Endothelial cell of umbilical vein (primary cell): ENCODE data around the gene CCDC14. TPM values are rescaled to one million over a fixed set of nuclear protein-coding genes. Genes with fewer than 3 reads are reported as not detected.
"Not testable (repeated sequence)": the region's sequence is repeated elsewhere in the genome, so short reads cannot be mapped to it uniquely, and the experiment has no call there.

Experiments used
- BruUV-seq: library from RNA; stranded (reverse); fragments of 400-500 nt; replicated peaks from 2 replicates; lab custom pipeline; 2021; lab: Mats Ljungman, UMichigan
- CTCF ChIA-PET: fragments of 300-600, 350-600 bp; sonication (Branson Sonifier 250); formaldehyde crosslinking; loops from one replicate; lab custom pipeline; 2021; ENCODE audit warnings: antibody characterized with exemption, inconsistent platforms; lab: Charles Lee
- POLR2A ChIA-PET: fragments of 300-600, 350-600 bp; sonication (Branson Sonifier 250); formaldehyde crosslinking; loops from one replicate; lab custom pipeline; 2021; ENCODE audit warnings: antibody characterized with exemption, inconsistent platforms; lab: Charles Lee
- DNase-seq: peaks from one replicate; pipeline ENCODE4 v3.0.0-alpha.2; 2011; ENCODE audit warnings: low read depth, low spot score
- FAIRE-seq: peaks from 2 replicates; lab custom pipeline; 2011; peaks lifted over from hg19 to GRCh38; lab: Jason Lieb, UNC
- H2AFZ ChIP-seq: 2 replicates; pipeline ENCODE4 v1.6.0; 2012; ENCODE audit warnings: low read depth, low read length, control low read depth, inconsistent platforms
- H3K27ac ChIP-seq: 2 replicates; pipeline ENCODE4 v1.5.1; 2011; ENCODE audit warnings: low read depth, mild to moderate bottlenecking, control low read depth, low read length, moderate library complexity; ENCODE audit not compliant: insufficient read depth
- H3K27me3 ChIP-seq, 2 experiments: 2 replicates each; pipeline versions ENCODE4 v1.6.0 to v1.6.1; 2011; ENCODE audit warnings: low read length in 2 of 2, mixed read lengths in 1 of 2; ENCODE audit not compliant: control insufficient read depth in 2 of 2, insufficient read depth in 2 of 2
- H3K36me3 ChIP-seq, 2 experiments: 2 replicates in 1 of 2; 3 replicates in 1 of 2; pipeline ENCODE4 v1.5.1; 2011; ENCODE audit warnings: low read length in 2 of 2, mild to moderate bottlenecking in 1 of 2, moderate library complexity in 1 of 2; ENCODE audit not compliant: control insufficient read depth in 2 of 2, insufficient read depth in 2 of 2; ENCODE audit errors: extremely low read depth in 1 of 2
- H3K4me1 ChIP-seq: 3 replicates; pipeline ENCODE4 v1.5.1; 2011; ENCODE audit warnings: mild to moderate bottlenecking, low read length; ENCODE audit not compliant: control insufficient read depth, insufficient read depth; ENCODE audit errors: extremely low read depth
- H3K4me2 ChIP-seq: 2 replicates; pipeline ENCODE4 v1.6.1; 2011; ENCODE audit warnings: low read length, control low read depth, mixed read lengths; ENCODE audit not compliant: insufficient read depth
- H3K4me3 ChIP-seq, 3 experiments: fragments of 200-600 bp in 1 of 3; sonication (generic), shearing (Covaris generic) in 1 of 3; replicated peaks in 1 of 3; 2 replicates each; pipeline ENCODE4 v1.5.1; 2011 to 2016; ENCODE audit warnings: control low read depth in 3 of 3, low read length in 3 of 3, mild to moderate bottlenecking in 2 of 3, inconsistent platforms in 1 of 3, low read depth in 1 of 3, moderate library complexity in 1 of 3; ENCODE audit not compliant: insufficient read depth in 1 of 3
- H3K79me2 ChIP-seq: 2 replicates; pipeline ENCODE4 v1.6.0; 2012; ENCODE audit warnings: low read length, inconsistent platforms; ENCODE audit not compliant: control insufficient read depth, insufficient read depth
- H3K9ac ChIP-seq: replicated peaks from 2 replicates; pipeline ENCODE3; 2011; ENCODE audit warnings: low read length, control low read depth; ENCODE audit not compliant: insufficient read depth; ENCODE audit errors: extremely low read depth
- H3K9me1 ChIP-seq: replicated peaks from 3 replicates; pipeline ENCODE4 v1.6.0; 2011; ENCODE audit warnings: mild to moderate bottlenecking, low read length; ENCODE audit not compliant: control insufficient read depth, insufficient read depth; ENCODE audit errors: extremely low read depth
- H3K9me3 ChIP-seq: replicated peaks from 2 replicates; pipeline ENCODE4 v1.5.1; 2012; ENCODE audit warnings: low read length, inconsistent platforms; ENCODE audit not compliant: control insufficient read depth, insufficient read depth
- H4K20me1 ChIP-seq: replicated peaks from 2 replicates; pipeline ENCODE3; 2011; ENCODE audit warnings: mild to moderate bottlenecking, low read length; ENCODE audit not compliant: control insufficient read depth, insufficient read depth; ENCODE audit errors: extremely low read depth
- CTCF ChIP-seq, 2 donors: IDR thresholded peaks; 1 replicate in 1 of 2; 2 replicates in 1 of 2; pipeline ENCODE4 v1.5.1; 2011; ENCODE audit warnings: low read length in 2 of 2, mild to moderate bottlenecking in 2 of 2, moderate library complexity in 2 of 2, control low read depth in 1 of 2, inconsistent platforms in 1 of 2, low read depth in 1 of 2; ENCODE audit not compliant: insufficient read depth in 1 of 2; ENCODE audit errors: extremely low read depth in 1 of 2
- EZH2 ChIP-seq: IDR thresholded peaks from 2 replicates; pipeline ENCODE4 v1.6.1; 2012; ENCODE audit warnings: borderline replicate concordance, low read depth, mild to moderate bottlenecking, moderate library complexity, low read length, inconsistent platforms; ENCODE audit not compliant: severe bottlenecking
- FOS ChIP-seq: IDR thresholded peaks from 2 replicates; pipeline ENCODE4 v1.6.1; 2011; ENCODE audit warnings: mild to moderate bottlenecking, low read length, moderate library complexity, borderline replicate concordance; ENCODE audit not compliant: insufficient read depth
- GATA2 ChIP-seq: IDR thresholded peaks from 2 replicates; pipeline ENCODE4 v1.7.0; 2011; ENCODE audit warnings: low read depth, mild to moderate bottlenecking, moderate library complexity, mixed read lengths, low read length; ENCODE audit not compliant: insufficient read length, insufficient read depth
- JUN ChIP-seq: IDR thresholded peaks from 2 replicates; pipeline ENCODE4 v1.6.1; 2011; ENCODE audit warnings: borderline replicate concordance, low read depth; ENCODE audit not compliant: insufficient read length, insufficient read depth
- MYC ChIP-seq: IDR thresholded peaks from one replicate; pipeline ENCODE4 v1.6.1; 2011; ENCODE audit warnings: mild to moderate bottlenecking, low read depth, low read length
- POLR2A ChIP-seq: IDR thresholded peaks from 2 replicates; pipeline ENCODE4 v1.6.1; 2012; ENCODE audit warnings: low read depth, mild to moderate bottlenecking, control low read depth, low read length
- POLR2AphosphoS5 ChIP-seq: IDR thresholded peaks from 2 replicates; pipeline ENCODE4 v1.6.1; 2012; ENCODE audit warnings: low read depth, mild to moderate bottlenecking, control low read depth, low read length, moderate library complexity; ENCODE audit not compliant: insufficient read depth
- dilution Hi-C: fragments of 300-500 bp; cut with MboI; formaldehyde crosslinking; loops from one replicate; pipeline ENCODE4 v1.15.0; 2019; ENCODE audit warnings: low sequenced_read_pairs; ENCODE audit not compliant: extremely low pct_ligation_motif_present
- intact Hi-C: fragments of 100-400 bp; cut with micrococcal nuclease; formaldehyde crosslinking; loops from one replicate; pipeline ENCODE4 v1.10.0; 2022
- polyA plus RNA-seq, 4 experiments: library from polyadenylated mRNA; depleted of rRNA in 3 of 4; stranded (reverse) in 3 of 4; unstranded in 1 of 4; fragments of >200 nt; gene quantifications; 2 replicates each; pipeline versions ENCODE4 v1.2.1 to v1.2.3, GENCODE V29; 2011 to 2012; ENCODE audit warnings: missing spikeins in 1 of 4
- total RNA-seq: library from RNA; stranded (reverse); gene quantifications from 2 replicates; pipeline ENCODE4 v1.2.3, GENCODE V29; 2021
- TF ChIP-seq, protein P1 (sequence below): IDR thresholded peaks from 2 replicates; pipeline ENCODE4 v1.6.1; 2011; ENCODE audit not compliant: insufficient read depth, insufficient read length

The CCDC14 gene
- total and polyA plus RNA-seq, 2 donors (not counting 3 experiments of a cell fraction or from before 2014, with no cell fraction given): 47.5 to 55.3 TPM

DNA sequence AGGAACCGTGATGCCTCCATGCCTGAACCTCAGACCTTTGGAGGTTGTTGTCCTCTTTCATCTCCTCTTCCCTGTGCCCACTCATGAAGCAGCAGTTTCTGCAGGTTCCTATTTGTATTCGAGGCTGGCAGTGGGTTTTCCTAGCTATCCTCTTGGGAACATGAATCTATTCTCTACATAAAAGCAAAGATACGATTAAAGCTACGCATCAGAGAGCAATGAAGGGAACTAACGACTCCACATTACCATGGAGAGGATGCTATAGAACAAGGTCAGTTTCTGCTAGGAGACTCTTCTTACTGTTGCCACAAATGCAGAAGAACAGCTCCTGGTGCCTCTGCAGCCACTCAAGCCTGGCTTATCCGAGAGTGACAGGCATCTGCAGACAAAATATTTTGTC lies 40.3 kb upstream of the CCDC14 start:
- H3K79me2 ChIP-seq, DNase-seq, H3K4me1 ChIP-seq, H4K20me1 ChIP-seq, H3K9me1 ChIP-seq, FAIRE-seq, H3K4me3 ChIP-seq, H3K9me3 ChIP-seq, BruUV-seq, H3K9ac ChIP-seq, H3K36me3 ChIP-seq, intact Hi-C loops, H3K4me2 ChIP-seq, H2AFZ ChIP-seq, POLR2A ChIA-PET, H3K27ac ChIP-seq, dilution Hi-C loops: not testable (repeated sequence)
- peaks cover 9 to 40% of the 10 kb centered on the region in 2 experiments for H3K27me3 ChIP-seq
- CTCF ChIA-PET: interaction anchor here (2.0 kb wide), 1 partner anchor 12 kb away, joined by 4 read pairs; no protein-coding TSS in a partner anchor

DNA sequence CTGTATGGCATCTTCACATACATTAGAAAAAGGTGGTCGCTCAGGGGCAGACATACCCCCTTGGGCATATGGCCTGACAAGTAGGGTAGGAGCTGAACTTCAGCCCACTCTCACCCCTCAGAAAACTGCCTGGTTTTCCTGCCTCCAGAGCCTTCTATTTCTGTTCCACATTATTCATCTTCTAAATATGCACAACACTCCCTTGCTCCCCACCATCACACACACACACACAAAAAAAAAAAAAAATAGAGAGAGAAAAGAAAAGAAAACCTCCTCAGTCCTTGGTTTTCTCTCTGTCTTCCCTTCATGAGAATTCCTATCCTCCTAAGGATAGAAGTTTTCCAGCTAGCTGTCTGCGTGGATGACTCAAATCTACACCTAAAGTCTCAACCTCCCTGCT lies 36.5 kb upstream of the CCDC14 start:
- no peaks in the 10 kb centered on the region for H3K36me3 ChIP-seq
- H2AFZ ChIP-seq: no peak overlapping the region
- no peak overlapping the region for H3K4me3 ChIP-seq
- POLR2A ChIA-PET: no interaction called here
- no peaks in the 10 kb centered on the region for H4K20me1 ChIP-seq
- no TSS peak for BruUV-seq
- H3K79me2 ChIP-seq: no peaks in the 10 kb centered on the region
- dilution Hi-C loops (no loop called here), intact Hi-C loops (no loop called here)
- H3K4me2 ChIP-seq: no peak overlapping the region
- DNase-seq (no peak), FAIRE-seq (no peak)
- no peak overlapping the region for H3K9ac ChIP-seq
- CTCF ChIA-PET: no interaction called here
- peaks cover 11 to 44% of the 10 kb centered on the region in 2 experiments for H3K27me3 ChIP-seq
- no peaks in the 10 kb centered on the region for H3K9me3 ChIP-seq
- TF ChIP-seq POLR2AphosphoS5 (no peak), FOS (no peak), JUN (no peak), CTCF (IDR thresholded peaks at IDR 0.05; ENCODE audit: extremely low read depth in 1 of 2, insufficient read depth in 1 of 2, low read depth in 1 of 2, low read length in 2 of 2) (no peak), MYC (no peak), GATA2 (no peak), EZH2 (no peak), POLR2A (no peak)
- TF ChIP-seq, protein P1, sequence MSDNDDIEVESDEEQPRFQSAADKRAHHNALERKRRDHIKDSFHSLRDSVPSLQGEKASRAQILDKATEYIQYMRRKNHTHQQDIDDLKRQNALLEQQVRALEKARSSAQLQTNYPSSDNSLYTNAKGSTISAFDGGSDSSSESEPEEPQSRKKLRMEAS: no peak
- H3K9me1 ChIP-seq: no peaks in the 10 kb centered on the region
- no peak overlapping the region for H3K27ac ChIP-seq
- H3K4me1 ChIP-seq: no peaks in the 10 kb centered on the region
